NB4 (cell line): ENCODE measurements around the gene ZNF296.

Experiments used
- MYC ChIP-seq: IDR thresholded peaks from 2 replicates; pipeline ENCODE4 v1.6.1; 2011; ENCODE audit warnings: low read depth, low read length
- POLR2A ChIP-seq: IDR thresholded peaks from 2 replicates; pipeline ENCODE4 v1.6.1; 2011; ENCODE audit warnings: mild to moderate bottlenecking; ENCODE audit not compliant: insufficient read length; ENCODE audit errors: extremely low read depth
- TF ChIP-seq, protein P1 (sequence below): IDR thresholded peaks from one replicate; pipeline ENCODE4 v1.5.1; 2012; ENCODE audit warnings: low read depth, low read length
- TF ChIP-seq, protein P2 (sequence below): IDR thresholded peaks from 2 replicates; pipeline ENCODE4 v1.6.1; 2011; ENCODE audit warnings: low read depth, low read length

DNA sequence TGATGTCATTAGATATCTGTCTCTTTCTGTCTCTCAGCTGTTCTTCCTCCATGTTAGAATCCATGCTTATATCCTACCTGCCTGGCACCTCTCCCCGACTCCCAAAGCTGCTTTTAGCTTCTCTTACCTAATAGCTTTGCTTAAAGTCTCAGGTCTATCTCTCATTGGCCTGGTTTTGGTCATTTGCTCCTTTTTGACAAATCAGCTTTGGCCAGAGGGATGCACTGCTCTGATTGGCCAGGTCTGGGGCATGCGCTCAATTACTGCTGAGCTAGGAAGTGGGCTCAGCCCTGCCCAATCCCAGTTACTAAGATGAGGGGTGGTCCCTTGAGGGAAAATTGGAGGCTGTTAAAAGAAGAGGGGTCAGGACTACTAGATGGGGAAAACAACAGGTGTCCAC is 48.9 kb downstream of the ZNF296 start:
- TF ChIP-seq, protein P1, sequence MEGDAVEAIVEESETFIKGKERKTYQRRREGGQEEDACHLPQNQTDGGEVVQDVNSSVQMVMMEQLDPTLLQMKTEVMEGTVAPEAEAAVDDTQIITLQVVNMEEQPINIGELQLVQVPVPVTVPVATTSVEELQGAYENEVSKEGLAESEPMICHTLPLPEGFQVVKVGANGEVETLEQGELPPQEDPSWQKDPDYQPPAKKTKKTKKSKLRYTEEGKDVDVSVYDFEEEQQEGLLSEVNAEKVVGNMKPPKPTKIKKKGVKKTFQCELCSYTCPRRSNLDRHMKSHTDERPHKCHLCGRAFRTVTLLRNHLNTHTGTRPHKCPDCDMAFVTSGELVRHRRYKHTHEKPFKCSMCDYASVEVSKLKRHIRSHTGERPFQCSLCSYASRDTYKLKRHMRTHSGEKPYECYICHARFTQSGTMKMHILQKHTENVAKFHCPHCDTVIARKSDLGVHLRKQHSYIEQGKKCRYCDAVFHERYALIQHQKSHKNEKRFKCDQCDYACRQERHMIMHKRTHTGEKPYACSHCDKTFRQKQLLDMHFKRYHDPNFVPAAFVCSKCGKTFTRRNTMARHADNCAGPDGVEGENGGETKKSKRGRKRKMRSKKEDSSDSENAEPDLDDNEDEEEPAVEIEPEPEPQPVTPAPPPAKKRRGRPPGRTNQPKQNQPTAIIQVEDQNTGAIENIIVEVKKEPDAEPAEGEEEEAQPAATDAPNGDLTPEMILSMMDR, result no peak
- TF ChIP-seq MYC, result no peak
- TF ChIP-seq, protein P2, sequence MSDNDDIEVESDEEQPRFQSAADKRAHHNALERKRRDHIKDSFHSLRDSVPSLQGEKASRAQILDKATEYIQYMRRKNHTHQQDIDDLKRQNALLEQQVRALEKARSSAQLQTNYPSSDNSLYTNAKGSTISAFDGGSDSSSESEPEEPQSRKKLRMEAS, result no peak
- TF ChIP-seq POLR2A, result no peak
